AG04450 (cell line): Measurements from ENCODE around the gene CELSR2. TPM values are rescaled to one million over a fixed set of nuclear protein-coding genes. Genes with fewer than 3 reads are reported as not detected.

Experiments
- CTCF ChIA-PET: fragments of 300-600, 350-600 bp; formaldehyde crosslinking; extraction: SDS; loops from one replicate; lab custom pipeline; 2022; ENCODE audit warnings: antibody characterized with exemption, inconsistent platforms; lab: Charles Lee
- POLR2A ChIA-PET: fragments of 350-600 bp; formaldehyde crosslinking; extraction: SDS; loops from one replicate; lab custom pipeline; 2021; ENCODE audit warnings: antibody characterized with exemption, inconsistent platforms; lab: Yijun Ruan, JAX
- DNase-seq: peaks from one replicate; pipeline ENCODE4 v3.0.0-alpha.2; 2011; ENCODE audit warnings: low read depth, low spot score
- H3K27ac ChIP-seq: one replicate; pipeline ENCODE4 v1.5.1; 2012; ENCODE audit warnings: low read depth, low read length, control low read depth
- H3K27me3 ChIP-seq: one replicate; pipeline ENCODE4 v1.6.0; 2012; ENCODE audit warnings: low read length; ENCODE audit not compliant: control insufficient read depth, insufficient read depth
- H3K4me3 ChIP-seq: 2 replicates; pipeline ENCODE4 v1.5.1; 2011; ENCODE audit warnings: mild to moderate bottlenecking, low read depth, low read length, control low read depth
- H3K9me3 ChIP-seq: 2 replicates; pipeline ENCODE4 v1.5.1; 2012; ENCODE audit warnings: low read length; ENCODE audit not compliant: control insufficient read depth, insufficient read depth
- polyA plus RNA-seq: library from polyadenylated mRNA; depleted of rRNA; stranded (reverse); fragments of >200 nt; gene quantifications from 2 replicates; pipeline ENCODE4 v1.2.3, GENCODE V29; 2011
- TF ChIP-seq, protein P1 (sequence below): IDR thresholded peaks from 2 replicates; pipeline ENCODE4 v1.5.1; 2011; ENCODE audit warnings: low read depth, low read length, control low read depth, inconsistent platforms

CELSR2 gene
- polyA plus RNA-seq, 1 experiment: 1.1 TPM

DNA sequence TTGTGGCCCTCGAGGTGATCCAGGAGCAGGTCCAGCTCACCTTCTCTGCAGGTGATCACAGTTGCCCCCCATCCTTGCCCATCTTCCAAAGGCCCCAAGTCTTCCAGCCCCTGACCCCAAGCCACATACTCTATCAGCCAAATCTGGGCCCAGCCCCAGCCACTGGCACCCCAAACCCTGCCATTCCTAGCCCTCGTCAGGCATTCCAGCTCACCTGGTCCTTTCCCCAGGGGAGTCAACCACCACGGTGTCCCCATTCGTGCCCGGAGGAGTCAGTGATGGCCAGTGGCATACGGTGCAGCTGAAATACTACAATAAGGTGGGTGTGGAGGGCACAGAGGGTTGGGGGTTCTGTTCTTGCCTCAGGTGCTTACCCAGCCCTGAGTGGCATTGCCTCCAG, 12.2 kb downstream of the CELSR2 start:
- TF ChIP-seq, protein P1, sequence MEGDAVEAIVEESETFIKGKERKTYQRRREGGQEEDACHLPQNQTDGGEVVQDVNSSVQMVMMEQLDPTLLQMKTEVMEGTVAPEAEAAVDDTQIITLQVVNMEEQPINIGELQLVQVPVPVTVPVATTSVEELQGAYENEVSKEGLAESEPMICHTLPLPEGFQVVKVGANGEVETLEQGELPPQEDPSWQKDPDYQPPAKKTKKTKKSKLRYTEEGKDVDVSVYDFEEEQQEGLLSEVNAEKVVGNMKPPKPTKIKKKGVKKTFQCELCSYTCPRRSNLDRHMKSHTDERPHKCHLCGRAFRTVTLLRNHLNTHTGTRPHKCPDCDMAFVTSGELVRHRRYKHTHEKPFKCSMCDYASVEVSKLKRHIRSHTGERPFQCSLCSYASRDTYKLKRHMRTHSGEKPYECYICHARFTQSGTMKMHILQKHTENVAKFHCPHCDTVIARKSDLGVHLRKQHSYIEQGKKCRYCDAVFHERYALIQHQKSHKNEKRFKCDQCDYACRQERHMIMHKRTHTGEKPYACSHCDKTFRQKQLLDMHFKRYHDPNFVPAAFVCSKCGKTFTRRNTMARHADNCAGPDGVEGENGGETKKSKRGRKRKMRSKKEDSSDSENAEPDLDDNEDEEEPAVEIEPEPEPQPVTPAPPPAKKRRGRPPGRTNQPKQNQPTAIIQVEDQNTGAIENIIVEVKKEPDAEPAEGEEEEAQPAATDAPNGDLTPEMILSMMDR: no peak
- H3K9me3 ChIP-seq: no peaks in the 10 kb centered on the region; the same call in 1 of the 2 replicates
- no peaks in the 10 kb centered on the region for H3K27me3 ChIP-seq
- CTCF ChIA-PET: interaction anchor here (0.6 kb wide), 1 partner anchor 160 kb away, joined by 3 read pairs; no protein-coding TSS in a partner anchor
- H3K27ac ChIP-seq: no peak overlapping the region
- no peak overlapping the region for H3K4me3 ChIP-seq
- POLR2A ChIA-PET: no interaction called here
- no peak for DNase-seq

- TF ChIP-seq, protein P1: no peak
- Histone ChIP-seq H3K27me3 (no peaks in the 10 kb centered on the region), H3K9me3 (no peaks in the 10 kb centered on the region; the same call in 1 of the 2 replicates), H3K4me3 (no peak overlapping the region), H3K27ac (no peak overlapping the region)
- no peak for DNase-seq
- ChIA-PET POLR2A (interaction anchor here (0.6 kb wide), 1 partner anchor 188 kb away, joined by 9 read pairs; no protein-coding TSS in a partner anchor), CTCF (interaction anchor here (0.7 to 4.5 kb wide), 3 partner anchors 15 to 137 kb away, joined by 4 to 60 read pairs (median 21); partner anchors contain the start of gene SORT1)
These were observed 13.1 kb downstream of the CELSR2 start for GRCh38 chr1:109262231-109263055.

- Histone ChIP-seq H3K27ac (no peak overlapping the region), H3K9me3 (peaks cover 6% of the 10 kb centered on the region), H3K27me3 (no peaks in the 10 kb centered on the region), H3K4me3 (no peak overlapping the region)
- POLR2A ChIA-PET: no interaction called here
- CTCF ChIA-PET: interaction anchor here (0.7 to 4.5 kb wide), 8 partner anchors 9 to 272 kb away, joined by 3 to 60 read pairs (median 4); partner anchors contain the start of gene SORT1
- TF ChIP-seq, protein P1: no peak
- no peak for DNase-seq
These were observed 13.9 kb downstream of the CELSR2 start for GRCh38 chr1:109263234-109263596.

DNA sequence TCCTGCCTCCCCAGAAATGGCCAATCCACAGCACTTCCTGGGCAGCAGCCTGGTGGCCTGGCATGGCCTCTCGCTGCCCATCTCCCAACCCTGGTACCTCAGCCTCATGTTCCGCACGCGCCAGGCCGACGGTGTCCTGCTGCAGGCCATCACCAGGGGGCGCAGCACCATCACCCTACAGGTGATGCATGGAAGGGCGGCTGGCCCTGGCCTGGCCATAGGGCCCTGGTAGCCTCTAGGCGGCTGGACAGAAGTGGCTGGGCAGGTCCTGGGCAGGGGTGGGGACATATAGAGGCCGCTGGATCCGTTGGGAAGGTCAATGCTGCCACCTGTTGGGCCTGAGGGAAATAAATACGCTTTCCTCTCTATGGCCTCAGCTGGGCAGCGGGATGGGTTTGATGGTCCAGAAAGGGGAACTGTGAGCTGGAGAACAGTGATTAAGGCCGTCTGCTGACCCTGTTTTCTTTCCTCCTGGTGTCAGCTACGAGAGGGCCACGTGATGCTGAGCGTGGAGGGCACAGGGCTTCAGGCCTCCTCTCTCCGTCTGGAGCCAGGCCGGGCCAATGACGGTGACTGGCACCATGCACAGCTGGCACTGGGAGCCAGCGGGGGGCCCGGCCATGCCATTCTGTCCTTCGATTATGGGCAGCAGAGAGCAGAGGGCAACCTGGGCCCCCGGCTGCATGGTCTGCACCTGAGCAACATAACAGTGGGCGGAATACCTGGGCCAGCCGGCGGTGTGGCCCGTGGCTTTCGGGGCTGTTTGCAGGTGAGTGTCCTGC, 14.4 kb downstream of the CELSR2 start:
- ChIA-PET POLR2A (no interaction called here), CTCF (interaction anchor here (0.6 to 4.5 kb wide), 17 partner anchors 9 to 271 kb away, joined by 3 to 60 read pairs (median 3); partner anchors contain the start of genes PSRC1 and SORT1)
- no peak for DNase-seq
- TF ChIP-seq, protein P1: peak; percentile 98
- H3K27ac ChIP-seq: no peak overlapping the region
- no peak overlapping the region for H3K4me3 ChIP-seq
- H3K27me3 ChIP-seq: no peaks in the 10 kb centered on the region
- peaks cover 12% of the 10 kb centered on the region for H3K9me3 ChIP-seq
